Hepatocyte (in vitro differentiated cells): Measurements from ENCODE around the gene WFDC1.

Experiments used
- CTCF ChIP-seq: fragments of 200-600 bp; sonication (generic); IDR thresholded peaks from 2 replicates; pipeline ENCODE4 v1.5.1; 2016; ENCODE audit warnings: antibody characterized with exemption, mild to moderate bottlenecking; ENCODE audit not compliant: poor library complexity
- EZH2 ChIP-seq: fragments of 200-600 bp; sonication (generic); IDR thresholded peaks from 2 replicates; pipeline ENCODE4 v1.6.1; 2016; ENCODE audit warnings: antibody characterized with exemption, mild to moderate bottlenecking, borderline replicate concordance

- no peak for TF ChIP-seq CTCF
- TF ChIP-seq EZH2 = no peak
Measured at GRCh38 chr16:84274515-84274914, 20.2 kb upstream of the WFDC1 start.
